ENCODE results near the gene SPACA7.
A peak's percentile ranks its signal among the peaks of the same experiment; 100 is the strongest.

The SPACA7 gene

GRCh38 chr13:112376050-112376681, at the start of gene SPACA7:
TSS of gene SPACA7 (plus strand) at chr13:112376355. CDS start at chr13:112376386, 31 bp downstream.
- no peak for DNase-seq

- DNase-seq, result no peak
These were observed 49.3 kb upstream of the SPACA7 start for GRCh38 chr13:112326821-112327370.

GRCh38 chr13:112328936-112329335, 47.2 kb upstream of the SPACA7 start:
- DNase-seq, result no peak

GRCh38 chr13:112329376-112329775, 46.8 kb upstream of the SPACA7 start:
- no peak for DNase-seq

GRCh38 chr13:112330066-112330465, 46.1 kb upstream of the SPACA7 start:
- no peak for DNase-seq

GRCh38 chr13:112330479-112331381, 45.4 kb upstream of the SPACA7 start:
- no peak for DNase-seq

- DNase-seq, result no peak
These were observed 44.5 kb upstream of the SPACA7 start for GRCh38 chr13:112331675-112332074.

GRCh38 chr13:112332727-112333126, 43.4 kb upstream of the SPACA7 start:
- no peak for DNase-seq

- no peak for DNase-seq
These were observed 42.2 kb upstream of the SPACA7 start for GRCh38 chr13:112333756-112334543.

GRCh38 chr13:112335135-112335534, 41.0 kb upstream of the SPACA7 start:
- no peak for DNase-seq

GRCh38 chr13:112341446-112341845, 34.7 kb upstream of the SPACA7 start:
- DNase-seq, result no peak

- no peak for DNase-seq
These were observed 34.0 kb upstream of the SPACA7 start for GRCh38 chr13:112341976-112342735.

GRCh38 chr13:112342841-112343361, 33.3 kb upstream of the SPACA7 start:
- DNase-seq, result no peak

- DNase-seq, result no peak
These were observed 32.6 kb upstream of the SPACA7 start for GRCh38 chr13:112343591-112343990.

- DNase-seq, result no peak
These were observed 30.4 kb upstream of the SPACA7 start for GRCh38 chr13:112345826-112346172.

GRCh38 chr13:112346173-112346898, 29.8 kb upstream of the SPACA7 start:
- peak; percentile 60 for DNase-seq

- DNase-seq, result no peak
These were observed 29.3 kb upstream of the SPACA7 start for GRCh38 chr13:112346899-112347229.

- DNase-seq, result no peak
These were observed 28.2 kb upstream of the SPACA7 start for GRCh38 chr13:112347986-112348385.

GRCh38 chr13:112348642-112349345, 27.4 kb upstream of the SPACA7 start:
- DNase-seq, result no peak

GRCh38 chr13:112349681-112350080, 26.5 kb upstream of the SPACA7 start:
- no peak for DNase-seq

GRCh38 chr13:112350300-112350699, 25.9 kb upstream of the SPACA7 start:
- no peak for DNase-seq
